CD4-positive, alpha-beta T cell (primary cell): Measurements from ENCODE around the gene PTPRF. TPM values are rescaled to one million over a fixed set of nuclear protein-coding genes. Genes with fewer than 3 reads are reported as not detected.

Experiments
- ATAC-seq: fragments of 200-7000 bp; cut with Tn5 transposase; one replicate; pipeline ENCODE4 v1.10.0; 2022; ENCODE audit warnings: mild to moderate bottlenecking; ENCODE audit not compliant: poor library complexity
- CTCF ChIA-PET: fragments of 350-600 bp; sonication (Branson Sonifier 250); formaldehyde crosslinking; loops from one replicate; lab custom pipeline; 2021; ENCODE audit warnings: antibody characterized with exemption, inconsistent platforms; lab: Charles Lee
- POLR2A ChIA-PET: fragments of 350-600 bp; sonication (Branson Sonifier 250); formaldehyde crosslinking; loops from one replicate; lab custom pipeline; 2021; ENCODE audit warnings: antibody characterized with exemption, inconsistent platforms; lab: Charles Lee
- DNase-seq, 14 experiments: peaks; one replicate each; pipeline ENCODE4 v3.0.0-alpha.2; 2013 to 2020; ENCODE audit warnings: mixed read lengths in 2 of 14
- H3K27ac ChIP-seq, 2 donors: one replicate each; pipeline versions ENCODE4 v1.5.1 to v1.7.0; 2013; ENCODE audit warnings: low read length in 2 of 2, low read depth in 1 of 2, mild to moderate bottlenecking in 1 of 2
- H3K27me3 ChIP-seq, 2 experiments: 1 replicate in 1 of 2; 2 replicates in 1 of 2; pipeline versions ENCODE4 v1.6.1 to v1.7.0; 2013; ENCODE audit warnings: low read length in 2 of 2, control low read depth in 1 of 2, mild to moderate bottlenecking in 1 of 2, moderate library complexity in 1 of 2; ENCODE audit not compliant: insufficient read depth in 2 of 2, control insufficient read depth in 1 of 2
- H3K36me3 ChIP-seq: one replicate; pipeline ENCODE4 v1.6.1; 2013; ENCODE audit warnings: low read length, control low read depth; ENCODE audit not compliant: insufficient read depth
- H3K4me1 ChIP-seq: one replicate; pipeline ENCODE4 v1.6.1; 2013; ENCODE audit warnings: low read length, control low read depth; ENCODE audit not compliant: insufficient read depth
- H3K4me3 ChIP-seq: one replicate; pipeline ENCODE4 v1.5.1; 2013; ENCODE audit warnings: mild to moderate bottlenecking, low read length, moderate library complexity
- H3K9me3 ChIP-seq, 2 experiments: 1 replicate in 1 of 2; 2 replicates in 1 of 2; pipeline versions ENCODE4 v1.6.1 to v1.7.0; 2013; ENCODE audit warnings: low read length in 2 of 2, mild to moderate bottlenecking in 2 of 2, control low read depth in 1 of 2, moderate library complexity in 1 of 2; ENCODE audit not compliant: control insufficient read depth in 1 of 2, insufficient read depth in 1 of 2
- H3K27ac Mint-ChIP-seq: one replicate; pipeline ENCODE4 v1.8.0; 2020; ENCODE audit warnings: mixed read lengths
- H3K27me3 Mint-ChIP-seq: one replicate; pipeline ENCODE4 v1.8.0; 2021; ENCODE audit warnings: mixed read lengths
- H3K36me3 Mint-ChIP-seq: one replicate; pipeline ENCODE4 v1.8.0; 2021; ENCODE audit warnings: low read depth, mixed read lengths
- H3K4me1 Mint-ChIP-seq: one replicate; pipeline ENCODE4 v1.8.0; 2021; ENCODE audit warnings: low read depth, mixed read lengths
- H3K4me3 Mint-ChIP-seq: one replicate; pipeline ENCODE4 v1.8.0; 2020; ENCODE audit warnings: mild to moderate bottlenecking, mixed read lengths
- H3K9me3 Mint-ChIP-seq: one replicate; pipeline ENCODE4 v1.8.0; 2020; ENCODE audit warnings: mixed read lengths
- CTCF ChIP-seq: fragments of 200-600 bp; IDR thresholded peaks from one replicate; pipeline ENCODE4 v1.8.0; 2022; ENCODE audit warnings: antibody characterized with exemption, mild to moderate bottlenecking
- intact Hi-C, 2 experiments: fragments of 100-400 bp; cut with DNase I in 1 of 2; cut with micrococcal nuclease in 1 of 2; formaldehyde crosslinking; loops; one replicate each; pipeline versions ENCODE4 v1.15.1 to v1.9.0; 2023 to 2025; cut with DNase I, micrococcal nuclease
- total RNA-seq, 174 experiments: library from RNA in 2 of 174; stranded (reverse) in 2 of 174; gene quantifications; one replicate each; pipeline ENCODE4 v1.2.3 and lab custom pipeline; 2021 to 2026

The PTPRF gene
- total RNA-seq, 2 experiments from 2014 or later, result 0.14 TPM

GRCh38 chr1:43524804-43525203 is 5.9 kb upstream of the PTPRF start:
- POLR2A ChIA-PET, result no interaction called here
- Mint-ChIP-seq H3K9me3 (no peaks in the 10 kb centered on the region), H3K27ac (no peak overlapping the region), H3K4me1 (peaks cover 9% of the 10 kb centered on the region), H3K36me3 (no peaks in the 10 kb centered on the region), H3K27me3 (peaks cover 71% of the 10 kb centered on the region), H3K4me3 (no peak overlapping the region)
- Histone ChIP-seq H3K36me3 (no peaks in the 10 kb centered on the region), H3K27me3 (peaks cover 10 to 38% of the 10 kb centered on the region in 2 experiments), H3K4me3 (no peak overlapping the region), H3K4me1 (peaks cover 5% of the 10 kb centered on the region), H3K27ac (no peak overlapping the region), H3K9me3 (no peaks in the 10 kb centered on the region)
- CTCF ChIA-PET, result no interaction called here
- ATAC-seq, result no peak
- intact Hi-C loops, result loop anchor here in 1 of 2 experiments (5.0 kb wide), 1 partner anchor 127 kb away; the partner anchor contains the start of gene KDM4A
- DNase-seq, result no peak
- TF ChIP-seq CTCF, result no peak

GRCh38 chr1:43526002-43526401 is 4.7 kb upstream of the PTPRF start:
- Histone ChIP-seq H3K4me1 (peaks cover 9% of the 10 kb centered on the region), H3K27me3 (peaks cover 15 to 35% of the 10 kb centered on the region in 2 experiments), H3K9me3 (no peaks in the 10 kb centered on the region), H3K4me3 (no peak overlapping the region), H3K27ac (no peak overlapping the region), H3K36me3 (no peaks in the 10 kb centered on the region)
- Mint-ChIP-seq H3K36me3 (no peaks in the 10 kb centered on the region), H3K27me3 (peaks cover 71% of the 10 kb centered on the region), H3K4me3 (no peak overlapping the region), H3K4me1 (peaks cover 18% of the 10 kb centered on the region), H3K9me3 (no peaks in the 10 kb centered on the region), H3K27ac (no peak overlapping the region)
- CTCF ChIA-PET, result interaction anchor here (0.7 kb wide), 1 partner anchor 511 kb away, joined by 3 read pairs; no protein-coding TSS in a partner anchor
- intact Hi-C loops, result loop anchor here in 1 of 2 experiments (5.0 kb wide), 1 partner anchor 126 kb away; the partner anchor contains the start of gene KDM4A
- POLR2A ChIA-PET, result no interaction called here
- ATAC-seq, result no peak
- DNase-seq, result no peak
- TF ChIP-seq CTCF, result no peak

DNA sequence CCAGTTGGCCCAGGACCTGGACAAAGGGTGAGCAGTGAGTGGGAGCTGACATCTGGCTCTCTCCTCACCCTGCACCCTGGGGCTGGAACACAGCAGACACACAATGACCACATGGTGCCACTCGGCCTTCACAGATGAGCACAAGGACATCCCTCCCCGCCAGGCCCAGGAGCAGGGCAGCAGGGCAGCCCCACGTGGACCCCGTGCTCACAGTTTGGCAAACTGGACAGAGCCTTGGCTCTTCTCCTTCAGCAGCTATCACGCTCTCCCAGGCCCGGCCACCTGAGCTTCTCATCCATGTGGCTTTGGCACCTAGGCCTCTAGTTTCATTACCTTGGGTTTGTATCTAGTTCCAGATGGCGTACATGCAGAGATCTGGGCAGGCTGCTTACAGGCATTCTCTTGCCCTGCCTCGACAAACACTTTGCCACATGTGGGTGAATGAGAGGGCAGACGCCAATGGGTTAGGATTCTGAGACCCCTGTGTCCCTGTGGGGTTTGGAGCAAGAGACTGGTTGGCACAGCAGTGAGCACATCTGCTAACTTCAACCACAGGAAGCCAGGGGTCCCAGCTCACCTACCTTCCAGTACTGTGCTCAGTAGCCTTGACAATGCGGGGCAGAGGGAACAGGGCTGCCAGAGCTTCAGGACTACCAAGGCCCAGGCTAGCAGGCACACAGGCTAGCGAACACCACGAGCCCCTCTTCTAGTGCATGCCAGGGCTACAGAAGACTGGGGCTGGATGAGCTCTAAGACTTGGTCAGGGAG is 3.4 kb upstream of the PTPRF start:
- H3K4me1 Mint-ChIP-seq, result peaks cover 22% of the 10 kb centered on the region
- ChIA-PET CTCF (no interaction called here), POLR2A (no interaction called here)
- H3K36me3 ChIP-seq, result no peaks in the 10 kb centered on the region
- no peak overlapping the region for H3K4me3 Mint-ChIP-seq
- H3K27ac Mint-ChIP-seq, result no peak overlapping the region
- H3K9me3 Mint-ChIP-seq, result no peaks in the 10 kb centered on the region
- H3K36me3 Mint-ChIP-seq, result no peaks in the 10 kb centered on the region
- H3K4me1 ChIP-seq, result peaks cover 14% of the 10 kb centered on the region
- no peak for TF ChIP-seq CTCF
- no peak for ATAC-seq
- H3K4me3 ChIP-seq, result no peak overlapping the region
- H3K27ac ChIP-seq, result no peak overlapping the region
- intact Hi-C loops, result loop anchor here in 1 of 2 experiments (5.0 kb wide), 1 partner anchor 125 kb away; the partner anchor contains the start of gene KDM4A
- H3K9me3 ChIP-seq, result no peaks in the 10 kb centered on the region
- peaks cover 23 to 30% of the 10 kb centered on the region in 2 experiments for H3K27me3 ChIP-seq
- H3K27me3 Mint-ChIP-seq, result peaks cover 67% of the 10 kb centered on the region
- DNase-seq, result no peak
